ENCODE results near the gene OR6C6.
A peak's percentile ranks its signal among the peaks of the same experiment; 100 is the strongest.
"Not testable (repeated sequence)": the region's sequence is repeated elsewhere in the genome, so short reads cannot be mapped to it uniquely, and the experiment has no call there.

OR6C6 gene

GRCh38 chr12:55296469-55296868 lies at the start of gene OR6C6:
TSS of gene OR6C6 (minus strand) at chr12:55296569. CDS start at chr12:55295232, 1,337 bp downstream.
- Mint-ChIP-seq H3K4me3 (no peak within 1 kb of the TSS), H3K36me3 (ENCODE audit: low read depth) (no peaks in the 10 kb centered on the region), H3K27ac (no peak within 1 kb of the TSS), H3K9me3 (no peaks in the 10 kb centered on the region), H3K27me3 (ENCODE audit: low read depth) (no peaks in the 10 kb centered on the region), H3K4me1 (no peaks in the 10 kb centered on the region)
- TF ChIP-seq CTCF (IDR thresholded peaks at IDR 0.05; ENCODE audit: unreplicated experiment in 3 of 3), result no peak

DNA sequence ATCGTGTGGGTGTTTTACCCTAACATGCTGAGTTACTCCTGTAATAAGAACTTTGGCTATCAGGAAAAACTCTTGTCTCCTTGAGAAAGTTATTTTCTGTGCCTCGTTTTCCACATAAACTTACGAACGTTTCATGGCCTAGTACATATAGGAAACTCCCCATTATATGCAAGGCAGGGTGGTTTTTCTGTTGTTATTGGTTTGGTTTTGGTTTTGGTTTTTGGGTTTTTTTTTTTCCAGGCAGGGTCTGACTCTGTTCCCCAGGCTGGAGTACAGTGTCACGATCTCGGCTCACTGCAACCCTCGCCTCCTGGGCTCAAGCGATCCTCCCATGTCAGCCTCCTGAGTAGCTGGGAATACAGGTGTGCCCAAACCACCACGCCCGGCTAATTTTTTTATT lies 39.6 kb upstream of the OR6C6 start:
- no peak overlapping the region for H3K27ac Mint-ChIP-seq
- no peak overlapping the region for H3K4me3 Mint-ChIP-seq
- no peaks in the 10 kb centered on the region for H3K4me1 Mint-ChIP-seq
- H3K9me3 Mint-ChIP-seq, result no peaks in the 10 kb centered on the region
- no peaks in the 10 kb centered on the region for H3K27me3 Mint-ChIP-seq (ENCODE audit: low read depth)
- no peak for TF ChIP-seq CTCF (IDR thresholded peaks at IDR 0.05; ENCODE audit: unreplicated experiment in 3 of 3)
- no peaks in the 10 kb centered on the region for H3K36me3 Mint-ChIP-seq (ENCODE audit: low read depth)

DNA sequence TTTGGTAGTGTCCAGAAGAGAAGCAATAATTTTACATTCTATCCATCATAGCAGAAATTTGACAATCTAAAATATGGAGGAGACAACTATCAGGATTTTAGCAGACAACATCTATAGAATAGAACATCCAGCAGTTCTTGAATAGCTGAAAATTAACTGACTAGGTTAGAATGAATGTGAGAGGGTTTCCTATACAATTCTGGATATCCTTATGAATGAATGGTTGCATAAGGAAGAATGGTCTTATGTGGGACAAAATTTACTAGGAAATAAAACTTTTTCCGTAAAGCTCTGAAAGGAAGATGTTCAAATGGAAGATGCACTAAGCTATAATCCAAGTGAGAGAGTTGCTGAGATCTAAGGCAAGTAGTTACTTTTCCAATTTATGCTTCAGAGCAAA lies 34.1 kb upstream of the OR6C6 start, which contains the start of gene OR6C3:
Gene OR6C3 (plus strand): TSS at position 301 of the 400 bp plus-strand sequence. CDS start 955 bp downstream, outside the sequence.
- Mint-ChIP-seq H3K36me3 (ENCODE audit: low read depth) (no peaks in the 10 kb centered on the region), H3K4me1 (no peaks in the 10 kb centered on the region)
- no peak for TF ChIP-seq CTCF (IDR thresholded peaks at IDR 0.05; ENCODE audit: unreplicated experiment in 3 of 3)

GRCh38 chr12:55325801-55326200 lies 29.4 kb upstream of the OR6C6 start:
- H3K27ac Mint-ChIP-seq; H3K4me3 Mint-ChIP-seq; H3K36me3 Mint-ChIP-seq (ENCODE audit: low read depth); H3K4me1 Mint-ChIP-seq; H3K9me3 Mint-ChIP-seq; H3K27me3 Mint-ChIP-seq (ENCODE audit: low read depth): not testable (repeated sequence)

More for the DNA sequence above, 34.1 kb upstream of the OR6C6 start, which contains the start of gene OR6C3:
- no peak within 1 kb of the TSS for H3K27ac Mint-ChIP-seq
- no peaks in the 10 kb centered on the region for H3K9me3 Mint-ChIP-seq
- H3K4me3 Mint-ChIP-seq, result no peak within 1 kb of the TSS
- H3K27me3 Mint-ChIP-seq (ENCODE audit: low read depth), result no peaks in the 10 kb centered on the region

DNA sequence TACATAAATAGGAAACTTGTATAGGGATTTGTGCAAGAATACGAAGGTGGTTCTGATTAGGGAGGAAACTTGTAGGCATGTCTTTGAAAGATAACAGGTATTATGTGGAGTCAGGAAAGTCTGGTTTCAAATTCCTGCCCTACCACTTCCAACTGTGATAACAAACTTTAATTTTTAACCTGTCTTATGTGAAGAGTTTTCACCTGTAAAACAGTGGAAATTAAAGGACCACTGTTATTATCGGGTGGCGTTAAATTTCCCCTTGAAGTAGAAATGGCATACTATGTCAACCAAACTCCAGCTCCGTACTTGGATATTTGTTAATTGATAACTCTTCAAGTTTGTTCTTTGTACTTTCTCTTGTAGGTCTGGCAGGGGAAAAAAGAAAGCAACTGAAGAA lies 23.8 kb upstream of the OR6C6 start:
- Mint-ChIP-seq H3K27me3 (ENCODE audit: low read depth) (no peaks in the 10 kb centered on the region), H3K4me3 (no peak overlapping the region), H3K9me3 (no peaks in the 10 kb centered on the region), H3K4me1 (no peaks in the 10 kb centered on the region), H3K27ac (peak overlapping the region in 1 of 3 experiments; percentile 75), H3K36me3 (ENCODE audit: low read depth) (no peaks in the 10 kb centered on the region)
- no peak for TF ChIP-seq CTCF (IDR thresholded peaks at IDR 0.05; ENCODE audit: unreplicated experiment in 3 of 3)

DNA sequence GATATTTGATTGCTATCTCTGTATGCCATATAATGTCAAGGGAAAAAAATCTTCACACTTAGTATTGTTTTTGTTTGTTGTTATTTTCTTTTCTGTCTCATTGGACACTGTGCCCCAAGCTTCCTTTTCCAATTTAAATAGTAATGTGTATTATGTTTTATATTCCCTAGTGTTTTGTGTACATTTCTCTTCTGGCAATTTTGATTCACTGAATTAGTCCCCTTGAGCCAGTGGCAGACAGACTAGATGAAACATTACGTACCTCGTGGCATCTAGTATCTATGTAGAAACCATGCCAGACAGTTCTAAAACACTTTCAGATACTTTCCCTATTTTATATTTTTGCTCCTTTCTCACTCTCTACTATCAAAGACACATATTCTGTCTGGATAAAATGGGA lies 17.7 kb upstream of the OR6C6 start, which contains the start of gene OR6C1:
Gene OR6C1 (plus strand): TSS at position 301 of the 400 bp plus-strand sequence. CDS start 6,257 bp downstream, outside the sequence.
- no peak for TF ChIP-seq CTCF (IDR thresholded peaks at IDR 0.05; ENCODE audit: unreplicated experiment in 3 of 3)
- no peak within 1 kb of the TSS for H3K4me3 Mint-ChIP-seq
- H3K9me3 Mint-ChIP-seq, result no peaks in the 10 kb centered on the region
- no peaks in the 10 kb centered on the region for H3K36me3 Mint-ChIP-seq (ENCODE audit: low read depth)
- H3K27me3 Mint-ChIP-seq (ENCODE audit: low read depth), result no peaks in the 10 kb centered on the region
- no peaks in the 10 kb centered on the region for H3K4me1 Mint-ChIP-seq
- H3K27ac Mint-ChIP-seq, result no peak within 1 kb of the TSS

Data from nephron (organoid).